ENCODE data around the gene GALNT10.
"Not testable (repeated sequence)": the region's sequence is repeated elsewhere in the genome, so short reads cannot be mapped to it uniquely, and the experiment has no call there.

The GALNT10 gene

GRCh38 chr5:154356958-154357357 lies 166.4 kb downstream of the GALNT10 start:
- DNase-seq (ENCODE audit: low spot score): no peak

- DNase-seq (ENCODE audit: low spot score): no peak
Measured at GRCh38 chr5:154358516-154359220, 168.1 kb downstream of the GALNT10 start.

GRCh38 chr5:154359221-154359573 lies 168.7 kb downstream of the GALNT10 start:
- no peak for DNase-seq (ENCODE audit: low spot score)

GRCh38 chr5:154360241-154360640 lies 169.7 kb downstream of the GALNT10 start:
- DNase-seq (ENCODE audit: low spot score): not testable (repeated sequence)

- no peak for DNase-seq (ENCODE audit: low spot score)
Measured at GRCh38 chr5:154363411-154363810, 172.9 kb downstream of the GALNT10 start.

GRCh38 chr5:154364771-154365170 lies 174.2 kb downstream of the GALNT10 start:
- DNase-seq (ENCODE audit: low spot score): no peak

GRCh38 chr5:154365823-154366222 lies 175.3 kb downstream of the GALNT10 start:
- no peak for DNase-seq (ENCODE audit: low spot score)

GRCh38 chr5:154366353-154366752 lies 175.8 kb downstream of the GALNT10 start:
- no peak for DNase-seq (ENCODE audit: low spot score)

GRCh38 chr5:154367101-154367500 lies 176.6 kb downstream of the GALNT10 start:
- no peak for DNase-seq (ENCODE audit: low spot score)

- peak; percentile 80 for DNase-seq (ENCODE audit: low spot score)
Measured at GRCh38 chr5:154368041-154368800, 177.7 kb downstream of the GALNT10 start.

GRCh38 chr5:154369682-154370081 lies 179.1 kb downstream of the GALNT10 start:
- no peak for DNase-seq (ENCODE audit: low spot score)

GRCh38 chr5:154370119-154370518 lies 179.6 kb downstream of the GALNT10 start:
- peak; percentile 42 for DNase-seq (ENCODE audit: low spot score)

- DNase-seq (ENCODE audit: low spot score): no peak
Measured at GRCh38 chr5:154370813-154371212, 180.3 kb downstream of the GALNT10 start.

GRCh38 chr5:154371687-154372086 lies 181.2 kb downstream of the GALNT10 start:
- DNase-seq (ENCODE audit: low spot score): no peak

GRCh38 chr5:154372661-154373060 lies 182.1 kb downstream of the GALNT10 start:
- no peak for DNase-seq (ENCODE audit: low spot score)

GRCh38 chr5:154373326-154373725 lies 182.8 kb downstream of the GALNT10 start:
- no peak for DNase-seq (ENCODE audit: low spot score)

GRCh38 chr5:154373729-154374179 lies 183.2 kb downstream of the GALNT10 start:
- no peak for DNase-seq (ENCODE audit: low spot score)

GRCh38 chr5:154374264-154374663 lies 183.7 kb downstream of the GALNT10 start:
- no peak for DNase-seq (ENCODE audit: low spot score)

GRCh38 chr5:154375329-154376008 lies 184.9 kb downstream of the GALNT10 start:
- DNase-seq (ENCODE audit: low spot score): no peak

- no peak for DNase-seq (ENCODE audit: low spot score)
Measured at GRCh38 chr5:154376481-154376880, 185.9 kb downstream of the GALNT10 start.

GRCh38 chr5:154377754-154378533 lies 187.4 kb downstream of the GALNT10 start:
- no peak for DNase-seq (ENCODE audit: low spot score)

GRCh38 chr5:154380263-154380662 lies 189.7 kb downstream of the GALNT10 start:
- no peak for DNase-seq (ENCODE audit: low spot score)
